ENCODE data around the gene GRIK2. TPM values are rescaled to one million over a fixed set of nuclear protein-coding genes. Genes with fewer than 3 reads are reported as not detected.

Gene GRIK2
- total RNA-seq, 1 experiment from 2014 or later: 0.29 TPM

GRCh38 chr6:101482606-101483005 is 89.1 kb downstream of the GRIK2 start:
- BruUV-seq (replicated peaks): no TSS peak
- H3K4me3 Mint-ChIP-seq (ENCODE audit: unreplicated experiment): no peak overlapping the region
- H3K36me3 ChIP-seq (ENCODE audit: control insufficient read depth, insufficient read depth, low read length): no peaks in the 10 kb centered on the region
- DNase-seq: no peak
- H3K4me3 ChIP-seq (ENCODE audit: low read depth, low read length): no peak overlapping the region
- no peak overlapping the region for H3K27ac Mint-ChIP-seq (ENCODE audit: unreplicated experiment)
- H3K9me3 Mint-ChIP-seq (ENCODE audit: unreplicated experiment): no peaks in the 10 kb centered on the region
- peaks cover 16% of the 10 kb centered on the region for H3K4me1 Mint-ChIP-seq (ENCODE audit: low read depth, unreplicated experiment)
- H3K4me1 ChIP-seq: peaks cover 14% of the 10 kb centered on the region
- no peaks in the 10 kb centered on the region for H3K27me3 Mint-ChIP-seq (ENCODE audit: insufficient read depth, unreplicated experiment)
- no peaks in the 10 kb centered on the region for H3K27me3 ChIP-seq (replicated peaks; ENCODE audit: control insufficient read depth, insufficient read depth, low read length)
- POLR2A ChIA-PET: no interaction called here
- no peaks in the 10 kb centered on the region for H3K9me3 ChIP-seq
- no peaks in the 10 kb centered on the region for H3K36me3 Mint-ChIP-seq (ENCODE audit: insufficient read depth, unreplicated experiment)
- intact Hi-C loops (cut with micrococcal nuclease; ENCODE audit: unreplicated experiment): no loop called here
- CTCF ChIA-PET: no interaction called here
- TF ChIP-seq, protein P1, sequence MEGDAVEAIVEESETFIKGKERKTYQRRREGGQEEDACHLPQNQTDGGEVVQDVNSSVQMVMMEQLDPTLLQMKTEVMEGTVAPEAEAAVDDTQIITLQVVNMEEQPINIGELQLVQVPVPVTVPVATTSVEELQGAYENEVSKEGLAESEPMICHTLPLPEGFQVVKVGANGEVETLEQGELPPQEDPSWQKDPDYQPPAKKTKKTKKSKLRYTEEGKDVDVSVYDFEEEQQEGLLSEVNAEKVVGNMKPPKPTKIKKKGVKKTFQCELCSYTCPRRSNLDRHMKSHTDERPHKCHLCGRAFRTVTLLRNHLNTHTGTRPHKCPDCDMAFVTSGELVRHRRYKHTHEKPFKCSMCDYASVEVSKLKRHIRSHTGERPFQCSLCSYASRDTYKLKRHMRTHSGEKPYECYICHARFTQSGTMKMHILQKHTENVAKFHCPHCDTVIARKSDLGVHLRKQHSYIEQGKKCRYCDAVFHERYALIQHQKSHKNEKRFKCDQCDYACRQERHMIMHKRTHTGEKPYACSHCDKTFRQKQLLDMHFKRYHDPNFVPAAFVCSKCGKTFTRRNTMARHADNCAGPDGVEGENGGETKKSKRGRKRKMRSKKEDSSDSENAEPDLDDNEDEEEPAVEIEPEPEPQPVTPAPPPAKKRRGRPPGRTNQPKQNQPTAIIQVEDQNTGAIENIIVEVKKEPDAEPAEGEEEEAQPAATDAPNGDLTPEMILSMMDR (IDR thresholded peaks at IDR 0.05; ENCODE audit: insufficient read depth in 1 of 2, low read depth in 1 of 2, low read length in 1 of 2, severe bottlenecking in 1 of 2, unreplicated experiment in 1 of 2): no peak

DNA sequence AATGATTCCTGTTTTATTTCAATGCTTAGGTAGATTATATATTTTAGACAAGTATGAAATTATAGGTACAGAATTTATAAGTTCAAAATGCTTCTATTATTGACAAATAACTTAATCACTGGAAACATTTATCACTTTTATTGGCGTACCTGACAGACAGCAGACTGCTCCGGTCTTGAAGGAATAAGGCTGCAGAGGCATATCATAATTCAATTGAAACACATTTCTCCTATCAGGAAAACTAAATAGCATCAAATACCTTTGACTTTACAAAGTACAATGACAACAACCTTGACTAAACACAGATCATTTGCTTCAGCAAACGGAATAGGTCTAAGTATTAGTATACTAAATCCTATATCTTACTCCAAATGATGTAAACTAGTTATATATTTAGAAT is 91.3 kb downstream of the GRIK2 start:
- H3K4me3 ChIP-seq (ENCODE audit: low read depth, low read length): no peak overlapping the region
- Mint-ChIP-seq H3K4me3 (ENCODE audit: unreplicated experiment) (no peak overlapping the region), H3K27me3 (ENCODE audit: insufficient read depth, unreplicated experiment) (no peaks in the 10 kb centered on the region), H3K27ac (ENCODE audit: unreplicated experiment) (no peak overlapping the region), H3K9me3 (ENCODE audit: unreplicated experiment) (no peaks in the 10 kb centered on the region), H3K36me3 (ENCODE audit: insufficient read depth, unreplicated experiment) (no peaks in the 10 kb centered on the region), H3K4me1 (ENCODE audit: low read depth, unreplicated experiment) (peaks cover 16% of the 10 kb centered on the region)
- ChIA-PET CTCF (no interaction called here), POLR2A (no interaction called here)
- TF ChIP-seq, protein P1 (IDR thresholded peaks at IDR 0.05; ENCODE audit: insufficient read depth in 1 of 2, low read depth in 1 of 2, low read length in 1 of 2, severe bottlenecking in 1 of 2, unreplicated experiment in 1 of 2): no peak
- peaks cover 14% of the 10 kb centered on the region for H3K4me1 ChIP-seq
- no peaks in the 10 kb centered on the region for H3K27me3 ChIP-seq (replicated peaks; ENCODE audit: control insufficient read depth, insufficient read depth, low read length)
- no peaks in the 10 kb centered on the region for H3K9me3 ChIP-seq
- intact Hi-C loops (cut with micrococcal nuclease; ENCODE audit: unreplicated experiment): loop anchor here (5.0 kb wide), 1 partner anchor 82 kb away; no protein-coding TSS in a partner anchor
- H3K36me3 ChIP-seq (ENCODE audit: control insufficient read depth, insufficient read depth, low read length): no peaks in the 10 kb centered on the region
- BruUV-seq (replicated peaks): no TSS peak
- DNase-seq: no peak

DNA sequence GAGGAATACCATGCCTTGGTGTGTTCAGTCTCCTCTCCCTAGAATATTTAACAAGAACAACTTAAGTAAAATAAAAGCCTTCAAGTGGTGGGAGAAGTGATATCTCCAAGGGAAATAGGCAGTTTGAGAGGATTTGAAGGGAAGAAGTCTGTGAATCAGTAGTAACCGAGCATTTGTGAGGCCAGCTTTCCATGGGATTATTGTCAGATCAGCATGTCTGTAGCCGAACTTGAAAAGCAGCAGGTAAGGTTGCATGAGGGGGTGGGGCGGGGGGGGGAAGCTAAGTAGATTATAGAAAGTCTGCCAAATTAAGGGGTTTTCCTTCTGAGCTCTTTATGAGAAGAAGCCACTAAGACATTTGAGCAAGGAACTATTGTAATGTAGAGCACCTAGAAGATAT is 92.6 kb downstream of the GRIK2 start:
- peaks cover 14% of the 10 kb centered on the region for H3K4me1 ChIP-seq
- ChIA-PET CTCF (interaction anchor here (0.6 kb wide), 1 partner anchor 134 kb away, joined by 5 read pairs; no protein-coding TSS in a partner anchor), POLR2A (no interaction called here)
- intact Hi-C loops (cut with micrococcal nuclease; ENCODE audit: unreplicated experiment): loop anchor here (5.0 kb wide), 1 partner anchor 84 kb away; no protein-coding TSS in a partner anchor
- H3K36me3 ChIP-seq (ENCODE audit: control insufficient read depth, insufficient read depth, low read length): no peaks in the 10 kb centered on the region
- Mint-ChIP-seq H3K4me1 (ENCODE audit: low read depth, unreplicated experiment) (peaks cover 16% of the 10 kb centered on the region), H3K9me3 (ENCODE audit: unreplicated experiment) (no peaks in the 10 kb centered on the region), H3K27ac (ENCODE audit: unreplicated experiment) (no peak overlapping the region), H3K36me3 (ENCODE audit: insufficient read depth, unreplicated experiment) (no peaks in the 10 kb centered on the region), H3K4me3 (ENCODE audit: unreplicated experiment) (peak overlapping the region; percentile 35), H3K27me3 (ENCODE audit: insufficient read depth, unreplicated experiment) (no peaks in the 10 kb centered on the region)
- TF ChIP-seq, protein P1 (IDR thresholded peaks at IDR 0.05; ENCODE audit: insufficient read depth in 1 of 2, low read depth in 1 of 2, low read length in 1 of 2, severe bottlenecking in 1 of 2, unreplicated experiment in 1 of 2): no peak
- BruUV-seq (replicated peaks): no TSS peak
- H3K4me3 ChIP-seq (ENCODE audit: low read depth, low read length): no peak overlapping the region
- DNase-seq: no peak
- H3K27me3 ChIP-seq (replicated peaks; ENCODE audit: control insufficient read depth, insufficient read depth, low read length): no peaks in the 10 kb centered on the region
- H3K9me3 ChIP-seq: no peaks in the 10 kb centered on the region
